Parathyroid adenoma (tissue), 2 donors: ENCODE results near the gene PTPRM.

Source experiments
- H2AFZ ChIP-seq: fragments of 300-600 bp; sonication (generic); one replicate; pipeline ENCODE4 v1.7.0; 2017; ENCODE audit warnings: antibody characterized with exemption, mild to moderate bottlenecking
- H3K27ac ChIP-seq: fragments of 300-600 bp; sonication (generic); one replicate; pipeline ENCODE4 v1.7.0; 2017
- H3K27me3 ChIP-seq: fragments of 300-600 bp; sonication (generic); one replicate; pipeline ENCODE4 v1.7.0; 2017; ENCODE audit warnings: low read length; ENCODE audit not compliant: control insufficient read depth, insufficient read depth
- H3K36me3 ChIP-seq: fragments of 300-600 bp; sonication (generic); one replicate; pipeline ENCODE4 v1.7.0; 2017; ENCODE audit warnings: low read length; ENCODE audit not compliant: control insufficient read depth, insufficient read depth
- H3K4me1 ChIP-seq: fragments of 300-600 bp; sonication (generic); one replicate; pipeline ENCODE4 v1.7.0; 2017; ENCODE audit warnings: control low read depth
- H3K4me2 ChIP-seq: fragments of 300-600 bp; sonication (generic); one replicate; pipeline ENCODE4 v1.7.0; 2017; ENCODE audit warnings: low read length
- H3K4me3 ChIP-seq: fragments of 300-600 bp; sonication (generic); one replicate; pipeline ENCODE4 v1.7.0; 2017; ENCODE audit warnings: low read depth, low read length
- H3K79me2 ChIP-seq: fragments of 300-600 bp; sonication (generic); one replicate; pipeline ENCODE4 v1.7.0; 2017; ENCODE audit warnings: control low read depth
- H3K9ac ChIP-seq: fragments of 300-600 bp; sonication (generic); one replicate; pipeline ENCODE4 v1.7.0; 2017; ENCODE audit warnings: mild to moderate bottlenecking
- H3K9me3 ChIP-seq: fragments of 300-600 bp; sonication (generic); one replicate; pipeline ENCODE4 v1.7.0; 2017; ENCODE audit warnings: low read length; ENCODE audit not compliant: control insufficient read depth
- TF ChIP-seq, protein P1 (sequence below): fragments of 300-600 bp; sonication (generic); IDR thresholded peaks from one replicate; pipeline ENCODE4 v1.7.0; 2017; ENCODE audit warnings: antibody characterized with exemption, mild to moderate bottlenecking
- donor health status: primary hyperparathyroidism.

The PTPRM gene

DNA sequence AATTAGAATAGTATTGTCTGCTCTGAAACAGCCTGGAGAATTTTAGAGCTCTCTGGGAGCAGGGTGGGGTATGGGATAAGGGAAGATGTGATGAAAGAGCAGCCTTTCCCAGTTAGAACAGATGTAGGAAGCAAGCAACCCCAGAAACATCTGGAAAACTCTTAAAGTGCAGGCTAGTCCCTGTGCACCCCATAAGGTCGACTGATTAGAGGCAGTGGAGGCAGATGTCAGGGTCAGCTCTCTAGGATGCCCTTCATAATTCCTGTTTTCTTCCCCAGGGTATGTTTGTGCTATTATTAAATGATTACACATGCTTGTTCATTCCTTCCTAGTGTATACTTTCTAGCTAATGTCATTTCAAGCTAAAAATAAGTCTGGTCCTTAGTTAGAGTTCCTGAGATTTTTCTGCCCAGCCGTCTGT, 41.7 kb downstream of the PTPRM start:
- Histone ChIP-seq H3K9me3 (no peaks in the 10 kb centered on the region), H3K4me1 (no peaks in the 10 kb centered on the region), H3K4me3 (no peak overlapping the region), H3K27me3 (no peaks in the 10 kb centered on the region), H3K79me2 (peaks cover 19% of the 10 kb centered on the region), H3K9ac (no peak overlapping the region), H3K36me3 (no peaks in the 10 kb centered on the region), H3K4me2 (no peak overlapping the region), H3K27ac (no peak overlapping the region), H2AFZ (no peak overlapping the region)
- TF ChIP-seq, protein P1, sequence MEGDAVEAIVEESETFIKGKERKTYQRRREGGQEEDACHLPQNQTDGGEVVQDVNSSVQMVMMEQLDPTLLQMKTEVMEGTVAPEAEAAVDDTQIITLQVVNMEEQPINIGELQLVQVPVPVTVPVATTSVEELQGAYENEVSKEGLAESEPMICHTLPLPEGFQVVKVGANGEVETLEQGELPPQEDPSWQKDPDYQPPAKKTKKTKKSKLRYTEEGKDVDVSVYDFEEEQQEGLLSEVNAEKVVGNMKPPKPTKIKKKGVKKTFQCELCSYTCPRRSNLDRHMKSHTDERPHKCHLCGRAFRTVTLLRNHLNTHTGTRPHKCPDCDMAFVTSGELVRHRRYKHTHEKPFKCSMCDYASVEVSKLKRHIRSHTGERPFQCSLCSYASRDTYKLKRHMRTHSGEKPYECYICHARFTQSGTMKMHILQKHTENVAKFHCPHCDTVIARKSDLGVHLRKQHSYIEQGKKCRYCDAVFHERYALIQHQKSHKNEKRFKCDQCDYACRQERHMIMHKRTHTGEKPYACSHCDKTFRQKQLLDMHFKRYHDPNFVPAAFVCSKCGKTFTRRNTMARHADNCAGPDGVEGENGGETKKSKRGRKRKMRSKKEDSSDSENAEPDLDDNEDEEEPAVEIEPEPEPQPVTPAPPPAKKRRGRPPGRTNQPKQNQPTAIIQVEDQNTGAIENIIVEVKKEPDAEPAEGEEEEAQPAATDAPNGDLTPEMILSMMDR, result no peak

DNA sequence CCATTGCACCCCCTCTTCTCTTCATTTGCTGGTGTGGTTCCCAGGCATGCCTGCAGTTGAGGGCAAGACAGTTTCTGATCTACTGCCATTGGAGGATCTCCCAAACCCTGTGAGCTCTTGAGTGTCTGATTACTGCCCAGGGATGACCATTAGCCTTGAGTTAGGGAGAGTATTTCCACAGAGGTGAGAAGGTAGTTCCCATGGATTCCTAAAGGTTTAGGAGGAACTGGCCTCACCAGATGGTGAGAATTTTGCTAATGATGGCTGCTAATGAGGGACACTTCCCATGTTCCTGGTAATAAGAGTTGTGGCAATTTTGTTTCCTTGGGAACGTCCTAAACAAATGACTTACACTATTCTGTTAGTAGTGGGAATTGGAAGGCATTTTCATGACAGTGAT, 42.5 kb downstream of the PTPRM start:
- Histone ChIP-seq H3K9me3 (no peaks in the 10 kb centered on the region), H3K36me3 (no peaks in the 10 kb centered on the region), H3K79me2 (peaks cover 19% of the 10 kb centered on the region), H3K4me1 (no peaks in the 10 kb centered on the region), H3K4me2 (no peak overlapping the region), H3K9ac (no peak overlapping the region), H3K27ac (no peak overlapping the region), H2AFZ (no peak overlapping the region), H3K27me3 (no peaks in the 10 kb centered on the region), H3K4me3 (no peak overlapping the region)
- TF ChIP-seq, protein P1, result no peak

DNA sequence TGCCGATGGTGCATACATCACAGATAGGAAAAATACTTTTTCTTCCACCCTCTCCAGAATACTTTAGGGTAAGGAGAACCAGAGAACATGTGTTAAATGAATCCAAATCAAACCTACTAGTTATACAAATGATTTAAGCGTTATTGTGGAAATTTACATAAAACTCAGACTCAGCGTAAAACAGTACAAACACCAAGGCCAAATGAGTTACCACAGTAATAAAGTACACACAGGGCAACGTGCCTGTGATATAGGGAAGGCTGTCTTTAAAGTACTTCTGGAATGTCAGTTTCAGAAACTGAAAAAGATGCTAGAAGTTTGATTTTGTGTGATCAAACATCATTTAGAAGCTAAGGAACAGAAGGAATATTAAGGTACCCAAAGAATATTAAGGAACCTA, 46.9 kb downstream of the PTPRM start:
- H3K9ac ChIP-seq, result no peak overlapping the region
- H2AFZ ChIP-seq, result no peak overlapping the region
- no peak overlapping the region for H3K27ac ChIP-seq
- H3K27me3 ChIP-seq, result no peaks in the 10 kb centered on the region
- no peaks in the 10 kb centered on the region for H3K36me3 ChIP-seq
- H3K79me2 ChIP-seq, result peaks cover 8% of the 10 kb centered on the region
- H3K4me2 ChIP-seq, result no peak overlapping the region
- no peaks in the 10 kb centered on the region for H3K4me1 ChIP-seq
- TF ChIP-seq, protein P1, result no peak
- no peak overlapping the region for H3K4me3 ChIP-seq
- no peaks in the 10 kb centered on the region for H3K9me3 ChIP-seq

DNA sequence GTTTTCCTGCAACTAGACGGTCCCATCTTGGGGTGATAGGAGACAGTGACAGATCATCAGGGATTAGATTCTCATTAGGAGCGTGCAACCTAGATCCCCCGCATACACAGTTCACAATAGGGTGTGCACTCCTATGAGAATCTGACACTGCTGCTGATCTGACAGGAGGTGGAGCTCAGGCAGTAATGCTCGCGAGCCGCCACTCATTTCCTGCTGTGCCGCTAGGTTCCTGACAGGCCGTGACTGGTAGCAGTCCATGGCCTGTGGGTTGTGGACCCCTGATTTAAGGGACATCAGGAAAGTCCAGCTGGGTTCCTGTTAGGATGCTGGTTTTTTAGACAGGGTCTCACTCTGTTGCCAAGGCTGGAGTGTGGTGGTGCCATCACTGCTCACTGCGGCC, 48.7 kb downstream of the PTPRM start:
- H3K27me3 ChIP-seq, result no peaks in the 10 kb centered on the region
- no peak overlapping the region for H3K9ac ChIP-seq
- no peak overlapping the region for H3K4me2 ChIP-seq
- H2AFZ ChIP-seq, result no peak overlapping the region
- no peak overlapping the region for H3K4me3 ChIP-seq
- peaks cover 8% of the 10 kb centered on the region for H3K79me2 ChIP-seq
- no peak overlapping the region for H3K27ac ChIP-seq
- no peaks in the 10 kb centered on the region for H3K9me3 ChIP-seq
- H3K4me1 ChIP-seq, result no peaks in the 10 kb centered on the region
- TF ChIP-seq, protein P1, result no peak
- H3K36me3 ChIP-seq, result no peaks in the 10 kb centered on the region

DNA sequence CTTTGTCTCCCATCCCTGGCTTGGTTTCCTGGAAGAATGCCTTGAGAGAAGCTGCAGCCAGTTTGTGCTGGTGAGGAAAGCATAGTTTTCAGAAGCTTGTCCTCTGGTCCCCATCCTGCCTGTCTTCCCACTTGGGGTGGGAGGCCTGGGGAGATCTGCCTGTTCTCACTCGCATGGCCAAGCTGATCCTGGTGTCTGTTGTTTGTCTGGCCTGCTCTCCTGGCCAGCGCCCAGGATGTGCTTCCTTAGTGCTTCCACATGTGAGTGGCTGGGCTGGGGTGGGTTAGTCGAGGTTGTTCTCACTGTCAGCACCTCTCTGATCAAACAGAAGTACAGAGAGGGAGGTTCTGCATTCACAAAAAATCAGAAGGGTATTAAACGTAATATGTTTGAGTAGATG, 49.5 kb downstream of the PTPRM start:
- Histone ChIP-seq H3K36me3 (no peaks in the 10 kb centered on the region), H3K4me3 (no peak overlapping the region), H3K4me1 (no peaks in the 10 kb centered on the region), H2AFZ (no peak overlapping the region), H3K27ac (no peak overlapping the region), H3K27me3 (no peaks in the 10 kb centered on the region), H3K4me2 (no peak overlapping the region), H3K9me3 (no peaks in the 10 kb centered on the region), H3K79me2 (peaks cover 10% of the 10 kb centered on the region), H3K9ac (no peak overlapping the region)
- TF ChIP-seq, protein P1, result no peak
